GM12874 (cell line): ENCODE data around the gene BMERB1.

Source experiments
- CTCF ChIP-seq: IDR thresholded peaks from 2 replicates; pipeline ENCODE4 v1.5.1; 2011; ENCODE audit warnings: low read depth, mild to moderate bottlenecking, control low read depth, low read length, moderate library complexity; ENCODE audit not compliant: insufficient read depth

BMERB1 gene

GRCh38 chr16:15635926-15636325 lies 201.5 kb downstream of the BMERB1 start:
- TF ChIP-seq CTCF, result no peak

GRCh38 chr16:15636392-15636873 lies 202.0 kb downstream of the BMERB1 start:
- TF ChIP-seq CTCF, result no peak
